Suprapubic skin (tissue), 3 donors: ENCODE measurements around the gene PSMG3.

Source experiments
- POLR2A ChIP-seq, 2 donors: fragments of 450-650 bp; IDR thresholded peaks; one replicate each; pipeline ENCODE4 v1.6.1; 2017; ENCODE audit warnings: antibody characterized with exemption in 2 of 2, mild to moderate bottlenecking in 2 of 2, moderate library complexity in 2 of 2
- TF ChIP-seq, protein P1 (sequence below), 2 donors: fragments of 200-600 bp in 1 of 2; fragments of 450-650 bp in 1 of 2; sonication (generic) in 1 of 2; IDR thresholded peaks; one replicate each; pipeline ENCODE4 v1.5.1; 2016 to 2019; ENCODE audit warnings: antibody characterized with exemption in 2 of 2, mild to moderate bottlenecking in 1 of 2, moderate library complexity in 1 of 2

GRCh38 chr7:1523208-1523607 lies 46.6 kb downstream of the PSMG3 start:
- TF ChIP-seq, protein P1, sequence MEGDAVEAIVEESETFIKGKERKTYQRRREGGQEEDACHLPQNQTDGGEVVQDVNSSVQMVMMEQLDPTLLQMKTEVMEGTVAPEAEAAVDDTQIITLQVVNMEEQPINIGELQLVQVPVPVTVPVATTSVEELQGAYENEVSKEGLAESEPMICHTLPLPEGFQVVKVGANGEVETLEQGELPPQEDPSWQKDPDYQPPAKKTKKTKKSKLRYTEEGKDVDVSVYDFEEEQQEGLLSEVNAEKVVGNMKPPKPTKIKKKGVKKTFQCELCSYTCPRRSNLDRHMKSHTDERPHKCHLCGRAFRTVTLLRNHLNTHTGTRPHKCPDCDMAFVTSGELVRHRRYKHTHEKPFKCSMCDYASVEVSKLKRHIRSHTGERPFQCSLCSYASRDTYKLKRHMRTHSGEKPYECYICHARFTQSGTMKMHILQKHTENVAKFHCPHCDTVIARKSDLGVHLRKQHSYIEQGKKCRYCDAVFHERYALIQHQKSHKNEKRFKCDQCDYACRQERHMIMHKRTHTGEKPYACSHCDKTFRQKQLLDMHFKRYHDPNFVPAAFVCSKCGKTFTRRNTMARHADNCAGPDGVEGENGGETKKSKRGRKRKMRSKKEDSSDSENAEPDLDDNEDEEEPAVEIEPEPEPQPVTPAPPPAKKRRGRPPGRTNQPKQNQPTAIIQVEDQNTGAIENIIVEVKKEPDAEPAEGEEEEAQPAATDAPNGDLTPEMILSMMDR (IDR thresholded peaks at IDR 0.05), result no peak
- TF ChIP-seq POLR2A (IDR thresholded peaks at IDR 0.05), result no peak
